ENCODE results near the gene CACNA2D3.

DNA sequence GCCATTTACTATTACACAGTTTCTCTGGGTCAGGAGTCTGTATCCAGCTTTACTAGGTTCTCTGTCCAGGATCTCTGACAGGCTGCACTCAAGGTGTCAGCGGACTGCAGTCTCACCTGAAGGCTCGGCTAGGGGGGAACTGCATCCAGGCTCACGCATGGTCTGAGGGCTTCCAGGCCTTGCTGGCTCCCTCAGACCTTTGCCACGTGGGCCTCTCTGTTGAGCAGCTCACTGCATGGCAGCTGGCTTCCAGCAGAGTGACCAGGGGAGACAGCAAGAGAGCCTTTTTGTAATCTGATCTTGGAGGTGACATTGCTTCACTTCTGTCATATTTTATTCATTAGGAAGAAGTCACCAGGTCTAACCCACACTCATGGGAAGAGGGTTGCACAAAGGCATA, 152.3 kb downstream of the CACNA2D3 start:
- TF ChIP-seq CTCF (conservative IDR thresholded peaks at IDR 0.05; ENCODE audit: low read length) (no peak), EZH2phosphoT487 (IDR thresholded peaks at IDR 0.05; ENCODE audit: borderline replicate concordance, low read depth, low read length) (no peak)
